Keratinocyte (primary cell): ENCODE results near the gene NGEF.

Experiments
- CTCF ChIP-seq, 3 experiments: IDR thresholded peaks in 1 of 3; conservative IDR thresholded peaks in 1 of 3; optimal IDR thresholded peaks in 1 of 3; 2 replicates in 2 of 3; 3 replicates in 1 of 3; pipeline versions ENCODE3 to v1.5.1; 2011; ENCODE audit warnings: low read length in 3 of 3, mild to moderate bottlenecking in 3 of 3, moderate library complexity in 2 of 3, control low read depth in 1 of 3, inconsistent platforms in 1 of 3; ENCODE audit not compliant: insufficient read depth in 2 of 3; ENCODE audit errors: extremely low read depth in 1 of 3
- EZH2 ChIP-seq: IDR thresholded peaks from one replicate; pipeline ENCODE4 v1.6.1; 2012; ENCODE audit warnings: inconsistent platforms, mild to moderate bottlenecking, low read length, moderate library complexity

- TF ChIP-seq CTCF (optimal IDR thresholded peaks at IDR 0.05 in 1 of 3, IDR thresholded peaks at IDR 0.05 in 1 of 3, conservative IDR thresholded peaks at IDR 0.05 in 1 of 3; ENCODE audit: extremely low read depth in 1 of 3, insufficient read depth in 2 of 3, low read length in 3 of 3) (no peak), EZH2 (no peak)
Observed at GRCh38 chr2:233058717-233059546, 45.9 kb upstream of the NGEF start.
